GM12878 (cell line): ENCODE data around the gene HUNK.

Experiments
- POLR2AphosphoS5 ChIP-seq: IDR thresholded peaks from 2 replicates; pipeline ENCODE4 v1.6.1; 2011; ENCODE audit warnings: mild to moderate bottlenecking, low read length, inconsistent platforms
- ZNF24 ChIP-seq: fragments of 450-650 bp; IDR thresholded peaks from 2 replicates; pipeline ENCODE4 v1.6.1; 2017; ENCODE audit warnings: antibody characterized with exemption, mild to moderate bottlenecking
- TF ChIP-seq, protein P1 (sequence below), 3 experiments: IDR thresholded peaks in 2 of 3; conservative IDR thresholded peaks in 1 of 3; 2 replicates each; pipeline ENCODE4 v1.5.1; 2011; ENCODE audit warnings: low read depth in 3 of 3, low read length in 3 of 3, mild to moderate bottlenecking in 3 of 3, control low read depth in 2 of 3, moderate library complexity in 2 of 3, inconsistent platforms in 1 of 3, mixed read lengths in 1 of 3; ENCODE audit not compliant: control insufficient read depth in 2 of 3, insufficient read depth in 1 of 3; ENCODE audit errors: extremely low read depth in 1 of 3

DNA sequence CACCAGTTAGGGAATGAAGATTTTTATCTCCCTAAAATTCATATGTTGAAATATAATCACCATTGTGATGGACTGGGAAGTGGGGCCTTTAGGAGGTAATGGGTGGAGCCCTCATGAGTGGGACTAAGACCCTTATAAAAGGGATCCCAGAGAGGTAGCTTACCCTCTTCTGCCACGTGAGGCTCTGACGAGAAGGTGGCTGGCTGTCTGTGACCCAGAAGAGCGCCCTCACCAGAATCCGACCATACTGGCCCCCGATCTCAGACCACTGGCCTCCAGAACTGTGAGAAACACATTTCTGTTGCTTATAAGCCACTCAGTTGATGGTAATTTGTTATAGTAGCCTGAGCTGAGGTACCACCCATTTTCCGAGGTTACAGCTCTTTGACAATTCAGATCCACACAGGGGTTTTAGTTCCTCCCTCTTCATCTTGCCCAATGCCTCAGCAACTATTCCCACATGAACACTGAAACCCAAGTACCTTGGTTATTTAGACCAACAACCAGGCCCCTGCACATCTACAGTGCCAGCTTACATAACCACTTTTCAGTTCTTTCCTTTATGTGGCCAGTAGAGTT lies 27.6 kb upstream of the HUNK start:
- TF ChIP-seq, protein P1, sequence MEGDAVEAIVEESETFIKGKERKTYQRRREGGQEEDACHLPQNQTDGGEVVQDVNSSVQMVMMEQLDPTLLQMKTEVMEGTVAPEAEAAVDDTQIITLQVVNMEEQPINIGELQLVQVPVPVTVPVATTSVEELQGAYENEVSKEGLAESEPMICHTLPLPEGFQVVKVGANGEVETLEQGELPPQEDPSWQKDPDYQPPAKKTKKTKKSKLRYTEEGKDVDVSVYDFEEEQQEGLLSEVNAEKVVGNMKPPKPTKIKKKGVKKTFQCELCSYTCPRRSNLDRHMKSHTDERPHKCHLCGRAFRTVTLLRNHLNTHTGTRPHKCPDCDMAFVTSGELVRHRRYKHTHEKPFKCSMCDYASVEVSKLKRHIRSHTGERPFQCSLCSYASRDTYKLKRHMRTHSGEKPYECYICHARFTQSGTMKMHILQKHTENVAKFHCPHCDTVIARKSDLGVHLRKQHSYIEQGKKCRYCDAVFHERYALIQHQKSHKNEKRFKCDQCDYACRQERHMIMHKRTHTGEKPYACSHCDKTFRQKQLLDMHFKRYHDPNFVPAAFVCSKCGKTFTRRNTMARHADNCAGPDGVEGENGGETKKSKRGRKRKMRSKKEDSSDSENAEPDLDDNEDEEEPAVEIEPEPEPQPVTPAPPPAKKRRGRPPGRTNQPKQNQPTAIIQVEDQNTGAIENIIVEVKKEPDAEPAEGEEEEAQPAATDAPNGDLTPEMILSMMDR (IDR thresholded peaks at IDR 0.05 in 2 of 3, conservative IDR thresholded peaks at IDR 0.05 in 1 of 3; ENCODE audit: control insufficient read depth in 2 of 3, extremely low read depth in 1 of 3, insufficient read depth in 1 of 3, low read depth in 3 of 3, low read length in 3 of 3), result no peak
- TF ChIP-seq POLR2AphosphoS5 (no peak), ZNF24 (no peak)
